NCI-H510A (cell line): Measurements from ENCODE around the gene USP32.

Source experiments
- DNase-seq: peaks from one replicate; lab custom pipeline; 2025; lab: John Stamatoyannopoulos, UW

The USP32 gene

GRCh38 chr17:60297760-60298401 is 94.1 kb downstream of the USP32 start:
- no peak for DNase-seq

DNA sequence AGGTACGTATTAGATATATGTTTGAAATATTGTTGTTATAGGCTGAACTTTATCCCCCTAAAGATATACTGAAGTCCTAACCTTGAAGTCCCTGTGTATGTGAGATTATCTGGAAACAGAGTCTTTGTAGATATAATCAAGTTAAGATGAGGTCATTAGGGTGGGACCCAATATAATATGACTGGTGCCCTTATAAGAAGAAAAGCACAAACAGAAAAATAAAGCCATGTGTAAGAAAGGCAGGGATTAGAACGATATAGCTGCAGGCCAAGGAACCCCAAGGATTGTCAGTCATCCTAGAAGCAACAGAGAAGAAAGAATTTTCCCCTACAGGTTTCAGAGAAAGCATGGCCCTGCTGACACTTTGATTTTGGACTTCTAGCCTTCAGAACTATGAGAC is 95.8 kb downstream of the USP32 start:
- no peak for DNase-seq

DNA sequence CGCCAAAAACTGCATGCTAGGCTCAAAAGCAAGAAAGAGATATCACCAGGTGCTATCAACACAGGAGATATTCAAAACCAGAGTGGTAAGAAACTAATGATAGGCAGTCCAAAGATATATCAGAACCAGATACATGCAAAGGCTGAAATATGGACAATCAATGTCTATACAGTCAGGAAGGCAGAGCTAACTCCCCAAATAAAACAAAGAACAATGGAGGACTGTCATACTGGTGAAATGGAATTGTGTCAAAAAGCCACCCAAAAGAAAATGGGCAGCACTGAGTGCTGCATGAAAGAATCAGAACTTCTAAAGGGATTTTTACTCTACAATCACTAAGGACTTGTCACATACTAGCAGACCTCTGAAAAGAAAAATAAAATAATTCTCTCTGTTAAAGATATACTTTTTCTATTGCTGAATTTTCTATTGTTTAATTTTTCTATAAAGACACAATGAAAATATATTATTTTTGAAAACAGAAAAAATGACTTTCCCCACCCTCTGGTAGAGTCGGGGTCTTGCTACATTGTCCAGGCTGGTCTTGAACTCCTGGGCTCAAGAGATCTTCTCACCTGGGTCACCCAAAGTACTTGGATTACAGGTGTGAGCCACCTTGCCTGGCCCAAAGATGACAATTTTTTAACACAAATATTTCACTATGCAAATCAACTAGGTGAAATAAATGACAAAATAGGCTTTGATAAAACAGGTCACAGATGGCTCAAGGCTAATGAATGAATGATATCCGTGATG is 98.2 kb downstream of the USP32 start:
- DNase-seq = no peak

DNA sequence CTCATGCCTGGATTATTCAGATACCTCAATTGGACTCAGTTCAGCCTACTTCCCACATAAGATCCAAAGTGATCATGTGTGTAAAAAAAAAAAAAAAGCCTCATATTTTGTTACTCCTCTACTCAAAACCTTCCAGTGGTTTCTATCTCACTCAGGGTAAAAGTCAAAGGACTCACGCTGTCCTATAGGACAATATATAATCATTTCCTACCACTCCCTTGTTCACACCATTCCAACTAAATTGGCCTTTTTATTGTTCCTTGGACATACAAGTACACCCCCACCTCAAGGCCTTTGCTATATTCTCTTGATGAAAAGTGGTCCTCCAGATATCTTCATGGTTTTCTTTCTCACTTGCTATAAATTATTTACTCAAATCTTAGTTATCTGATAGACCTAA is 99.2 kb downstream of the USP32 start:
- DNase-seq = no peak

DNA sequence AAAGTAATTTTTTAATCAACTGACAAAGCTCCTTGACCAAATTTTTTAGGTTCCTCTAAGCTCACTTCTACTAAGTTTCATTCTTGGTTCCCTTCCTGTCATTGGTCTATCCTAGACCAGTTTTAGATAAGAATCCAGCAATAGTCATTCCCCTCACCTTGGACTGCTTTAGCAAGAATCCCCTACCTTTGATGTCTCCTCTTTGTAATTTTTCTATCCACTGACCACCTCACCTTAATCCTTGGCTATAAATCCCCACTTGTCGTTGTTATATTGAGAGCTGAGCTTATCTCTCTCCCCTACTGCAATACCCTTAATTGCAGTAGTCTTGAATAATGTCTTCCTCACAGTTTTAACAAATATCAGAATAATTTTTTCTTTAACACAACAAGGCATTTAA is 107.2 kb downstream of the USP32 start:
- DNase-seq = no peak

GRCh38 chr17:60283816-60284215 is 108.1 kb downstream of the USP32 start:
- DNase-seq = no peak

DNA sequence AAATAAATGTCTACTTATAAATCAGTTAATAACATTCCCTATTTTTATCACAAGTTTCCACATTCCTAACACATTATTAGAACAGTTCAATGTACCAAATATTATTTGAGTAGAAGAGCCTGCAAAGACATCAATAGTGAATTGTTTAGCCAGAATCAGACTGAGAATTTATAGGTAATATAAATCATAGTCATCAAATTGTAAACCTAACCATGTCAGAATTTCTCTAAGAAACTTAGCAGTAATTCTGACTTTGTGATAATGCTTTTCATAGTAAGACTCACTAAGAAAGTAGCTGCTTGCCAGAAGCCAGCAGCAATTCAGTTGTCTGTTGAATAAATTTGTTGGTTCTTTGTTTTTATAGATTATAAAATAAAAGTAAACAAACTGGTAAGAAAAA is 111.3 kb downstream of the USP32 start:
- no peak for DNase-seq

- no peak for DNase-seq
These were observed 113.7 kb downstream of the USP32 start for GRCh38 chr17:60278237-60278636.

DNA sequence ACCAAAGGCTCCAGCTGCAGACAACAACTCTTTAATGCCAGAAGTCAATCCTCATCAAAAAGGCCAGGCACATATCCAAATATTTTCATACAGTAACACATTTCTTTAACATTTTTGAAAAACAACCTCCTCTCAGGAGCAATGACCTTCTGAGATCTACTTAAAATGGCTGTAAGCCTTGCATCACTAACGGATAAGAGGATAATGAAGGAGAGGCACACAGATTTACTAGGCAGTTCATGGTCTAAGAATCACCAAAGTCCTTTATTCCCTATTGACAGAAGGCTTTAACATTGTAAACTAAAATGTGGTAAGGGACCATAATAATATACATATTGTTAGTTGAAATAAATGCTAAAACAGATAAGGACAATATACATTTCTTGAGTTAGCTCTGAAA is 114.7 kb downstream of the USP32 start:
- no peak for DNase-seq

GRCh38 chr17:60269417-60269816 is 122.5 kb downstream of the USP32 start:
- no peak for DNase-seq

DNA sequence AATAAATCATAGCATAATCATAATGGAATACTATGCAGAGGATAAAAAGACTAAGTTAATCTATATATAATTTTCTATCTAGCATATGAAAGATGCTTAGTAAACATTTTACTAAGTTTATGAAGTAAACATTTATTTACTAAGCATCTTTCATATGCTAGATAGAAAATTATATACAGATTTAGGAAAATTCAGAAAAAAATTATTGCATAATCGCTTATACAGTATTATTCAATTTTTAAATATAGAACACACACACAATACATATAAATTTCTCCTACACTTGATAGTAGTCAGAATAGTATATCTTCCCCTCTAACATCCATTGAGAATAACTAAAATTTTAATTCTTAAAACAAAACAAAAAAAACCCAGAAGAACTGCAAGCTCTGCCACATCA is 131.4 kb downstream of the USP32 start:
- no peak for DNase-seq

GRCh38 chr17:60258313-60258712 is 133.6 kb downstream of the USP32 start:
- DNase-seq = no peak

DNA sequence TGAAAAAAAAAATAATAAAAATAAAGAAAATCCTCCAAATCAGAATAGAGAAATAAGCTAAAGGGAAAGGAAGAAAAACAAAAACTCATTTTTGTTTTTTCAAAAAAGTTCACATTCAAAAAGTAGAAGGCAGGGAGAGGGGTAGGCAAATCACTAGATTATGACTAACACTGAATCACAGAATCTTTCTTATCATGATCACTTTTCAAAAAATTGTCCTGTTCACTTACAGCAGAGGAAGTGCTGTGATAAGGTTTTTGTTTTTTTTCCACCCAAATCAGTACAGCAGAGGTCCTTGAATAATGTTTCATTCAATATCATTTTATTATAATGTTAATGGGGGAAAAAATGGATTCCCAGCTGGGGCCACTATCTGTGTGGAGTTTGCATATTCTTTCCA is 135.8 kb downstream of the USP32 start:
- DNase-seq = no peak

DNA sequence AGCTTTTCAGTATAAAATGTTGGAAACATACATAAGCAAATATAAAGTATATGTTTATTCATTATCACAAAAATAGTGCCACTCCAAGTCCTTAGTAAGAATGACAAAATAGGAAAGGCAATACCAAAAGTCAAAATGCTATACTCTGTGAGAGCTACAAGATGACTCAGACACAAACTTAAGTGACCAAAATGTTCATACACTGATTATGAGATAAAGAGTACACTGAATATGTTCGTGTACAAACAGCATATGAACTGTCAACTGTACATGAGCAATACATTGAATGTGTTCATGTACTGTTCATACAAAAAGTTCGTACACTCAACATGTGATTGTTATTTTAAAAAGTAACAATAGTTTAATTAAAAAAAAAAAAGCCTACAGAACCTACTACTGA is 138.9 kb downstream of the USP32 start:
- DNase-seq = no peak

DNA sequence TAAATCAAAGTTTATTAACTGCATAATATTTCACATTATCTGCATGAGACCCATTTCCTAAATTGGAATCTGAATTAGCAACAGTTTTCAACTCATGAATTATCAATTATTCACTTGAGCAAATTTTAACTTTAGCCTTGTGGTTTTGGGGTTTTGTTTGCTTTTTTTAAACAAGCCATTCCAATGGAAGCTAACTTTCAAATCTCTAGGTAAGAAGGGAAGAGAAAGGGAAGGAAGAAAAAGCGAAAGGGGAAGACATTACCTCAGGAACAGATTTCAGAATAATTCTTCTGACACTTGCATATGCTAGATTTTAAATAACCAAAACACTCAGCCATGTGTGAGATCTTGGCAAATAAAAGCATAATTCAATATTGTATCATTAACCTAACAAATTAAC is 139.5 kb downstream of the USP32 start:
- no peak for DNase-seq

DNA sequence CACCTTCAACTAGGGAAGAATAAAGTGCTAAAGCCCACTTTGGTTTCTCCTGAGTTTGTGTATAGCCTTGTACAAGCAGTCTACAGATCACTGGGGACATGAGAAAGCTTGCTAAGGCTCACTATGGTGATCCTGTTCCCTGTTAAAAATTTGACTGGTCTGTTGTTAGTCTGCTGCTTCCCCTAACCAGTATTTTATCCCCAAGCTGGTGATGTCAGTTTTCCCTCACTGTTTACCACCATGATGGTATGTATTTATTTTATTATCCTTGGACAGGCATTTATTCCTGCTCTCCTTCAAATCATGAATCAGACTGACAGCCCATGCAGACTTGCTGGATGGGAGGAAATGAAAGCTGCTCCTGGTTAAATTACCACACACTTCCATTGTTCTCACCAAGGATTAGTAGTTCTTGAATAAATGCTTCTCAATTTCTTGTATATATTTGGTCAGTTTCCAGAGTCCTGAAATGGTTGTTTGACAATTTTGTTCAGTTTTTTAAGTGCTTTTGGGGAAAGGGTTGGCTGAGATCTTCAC is 142.6 kb downstream of the USP32 start:
- no peak for DNase-seq

DNA sequence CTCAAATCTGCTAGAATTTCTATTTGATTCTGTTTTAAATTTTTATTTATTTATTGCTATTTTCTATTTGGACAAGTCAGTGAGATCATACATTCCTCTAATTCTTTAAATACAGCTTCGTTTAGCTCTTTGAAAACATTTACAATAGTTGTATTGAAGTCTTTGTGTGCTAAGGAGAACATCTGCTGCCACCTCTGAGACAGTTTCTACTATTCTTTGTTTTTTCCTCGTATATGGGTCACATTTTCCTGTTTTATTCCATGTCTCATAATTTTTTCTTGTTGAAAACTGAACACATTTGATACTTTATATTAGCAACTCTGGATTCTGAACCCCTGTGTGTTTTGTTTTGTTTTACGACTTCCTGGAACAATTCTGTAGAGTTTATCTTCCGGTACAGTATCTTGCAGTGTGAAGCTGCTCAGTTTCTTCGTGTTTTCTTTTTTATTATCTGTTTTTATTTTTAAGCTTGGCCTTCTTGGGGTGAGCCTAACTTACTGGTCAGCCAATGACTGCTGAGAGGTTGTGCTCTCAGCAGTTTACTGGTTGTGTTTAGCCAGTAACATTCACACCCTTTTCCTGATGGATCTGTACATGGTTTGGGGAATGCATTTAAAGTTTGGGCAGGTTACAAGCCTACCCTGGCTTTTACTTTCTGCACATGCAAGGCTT is 143.2 kb downstream of the USP32 start:
- DNase-seq = no peak

GRCh38 chr17:60247836-60248461 is 144.0 kb downstream of the USP32 start:
- no peak for DNase-seq

GRCh38 chr17:60244656-60245055 is 147.3 kb downstream of the USP32 start:
- no peak for DNase-seq

DNA sequence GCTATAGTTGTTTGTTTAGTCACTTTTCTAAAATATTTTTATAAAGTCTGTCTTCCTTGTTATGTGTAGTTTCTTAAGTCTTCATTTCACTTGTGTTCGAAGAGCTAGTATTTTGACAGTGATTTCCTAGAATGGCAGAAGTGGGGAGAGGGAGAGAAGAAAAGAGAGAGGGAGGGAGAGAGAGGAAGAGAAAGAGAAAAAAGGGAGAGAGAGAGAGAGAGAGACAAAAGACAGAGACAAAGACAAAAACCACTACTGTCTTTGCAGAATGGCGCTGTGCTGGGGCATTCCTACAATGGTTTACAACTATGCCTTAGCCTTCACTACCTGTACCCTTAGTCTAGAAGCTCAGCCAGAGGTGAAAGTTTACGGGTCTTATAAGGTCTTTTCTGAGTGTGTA is 151.6 kb downstream of the USP32 start:
- DNase-seq = no peak

DNA sequence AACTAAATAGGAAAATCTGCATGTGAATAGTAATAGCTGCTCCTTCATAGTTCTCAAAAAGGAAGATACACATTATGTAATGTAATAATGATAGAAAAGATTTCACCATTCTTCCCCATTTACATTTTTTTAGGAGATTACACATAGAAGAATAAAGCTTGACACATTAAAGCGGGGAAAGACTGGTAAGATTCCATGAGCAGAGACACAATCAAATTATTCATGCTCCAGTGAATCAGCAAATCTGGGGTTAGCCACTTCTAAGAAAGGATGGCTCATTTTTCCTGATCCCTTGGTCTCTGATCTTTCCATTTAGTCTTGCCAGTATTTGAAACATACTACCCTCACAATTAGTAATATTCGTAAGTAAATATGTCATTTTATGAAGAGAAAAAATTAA is 160.2 kb downstream of the USP32 start:
- DNase-seq = no peak

GRCh38 chr17:60231234-60231633 is 160.7 kb downstream of the USP32 start:
- no peak for DNase-seq

GRCh38 chr17:60230358-60230757 is 161.6 kb downstream of the USP32 start:
- DNase-seq = no peak
